Iris pigment epithelial cell (primary cell): ENCODE results near the gene EFCAB5.
"Not testable (repeated sequence)": the region's sequence is repeated elsewhere in the genome, so short reads cannot be mapped to it uniquely, and the experiment has no call there.

Source experiments
- DNase-seq: peaks from one replicate; pipeline ENCODE4 v3.0.0-alpha.2; 2011; ENCODE audit warnings: low read depth

The EFCAB5 gene

DNA sequence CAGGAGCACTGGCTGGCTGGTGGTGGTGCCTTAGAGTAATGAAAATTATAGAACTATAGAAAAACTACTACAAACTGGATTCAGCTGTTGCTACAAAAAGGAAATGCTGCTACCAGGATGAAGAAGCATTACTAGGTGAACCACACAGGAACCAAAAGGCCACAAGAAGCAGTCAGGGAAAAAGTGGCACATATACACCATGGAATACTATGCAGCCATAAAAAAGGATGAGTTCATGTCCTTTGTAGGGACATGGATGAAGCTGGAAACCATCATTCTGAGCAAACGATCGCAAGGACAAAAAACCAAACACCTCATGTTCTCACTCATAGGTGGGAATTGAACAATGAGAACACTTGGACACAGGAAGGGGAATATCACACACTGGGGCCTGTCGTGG is 5.5 kb upstream of the EFCAB5 start:
- not testable (repeated sequence) for DNase-seq

DNA sequence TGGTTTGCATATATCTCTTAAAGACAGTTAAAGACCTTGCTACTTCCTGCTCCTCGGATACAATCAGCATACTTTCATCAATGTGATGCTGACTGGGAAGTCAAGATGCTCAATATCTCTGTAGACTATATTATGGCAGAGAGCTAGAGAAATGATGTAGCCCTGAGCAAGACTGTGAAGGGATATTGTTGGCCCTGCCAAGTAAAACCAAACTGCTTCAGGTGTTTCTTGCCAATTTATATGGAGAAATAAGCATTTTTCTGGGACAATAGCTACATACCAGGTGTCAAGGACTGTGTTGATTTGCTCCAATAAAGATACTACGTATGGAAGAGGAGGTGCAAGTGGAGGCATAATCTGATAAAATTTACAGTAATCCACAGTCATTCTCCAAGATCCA is 4.7 kb upstream of the EFCAB5 start:
- no peak for DNase-seq

DNA sequence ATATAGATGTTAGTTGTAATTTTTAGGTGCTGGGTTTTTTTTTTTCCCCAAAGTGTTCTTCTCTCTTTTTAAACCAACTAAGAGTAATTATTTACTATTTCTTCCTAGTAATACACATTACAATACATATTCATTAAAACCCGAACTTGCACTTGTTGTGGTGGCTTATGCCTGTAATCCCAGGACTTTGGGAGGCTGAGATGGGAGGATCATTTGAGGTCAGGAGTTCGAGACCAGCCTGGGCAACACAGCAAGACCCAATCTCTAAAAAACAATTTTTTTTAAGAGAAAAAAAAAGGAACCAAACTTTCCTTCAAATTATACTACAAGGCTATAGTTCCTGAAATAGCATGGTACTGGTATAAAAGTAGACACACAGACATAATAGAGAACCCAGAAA is 3.8 kb downstream of the EFCAB5 start:
- no peak for DNase-seq

DNA sequence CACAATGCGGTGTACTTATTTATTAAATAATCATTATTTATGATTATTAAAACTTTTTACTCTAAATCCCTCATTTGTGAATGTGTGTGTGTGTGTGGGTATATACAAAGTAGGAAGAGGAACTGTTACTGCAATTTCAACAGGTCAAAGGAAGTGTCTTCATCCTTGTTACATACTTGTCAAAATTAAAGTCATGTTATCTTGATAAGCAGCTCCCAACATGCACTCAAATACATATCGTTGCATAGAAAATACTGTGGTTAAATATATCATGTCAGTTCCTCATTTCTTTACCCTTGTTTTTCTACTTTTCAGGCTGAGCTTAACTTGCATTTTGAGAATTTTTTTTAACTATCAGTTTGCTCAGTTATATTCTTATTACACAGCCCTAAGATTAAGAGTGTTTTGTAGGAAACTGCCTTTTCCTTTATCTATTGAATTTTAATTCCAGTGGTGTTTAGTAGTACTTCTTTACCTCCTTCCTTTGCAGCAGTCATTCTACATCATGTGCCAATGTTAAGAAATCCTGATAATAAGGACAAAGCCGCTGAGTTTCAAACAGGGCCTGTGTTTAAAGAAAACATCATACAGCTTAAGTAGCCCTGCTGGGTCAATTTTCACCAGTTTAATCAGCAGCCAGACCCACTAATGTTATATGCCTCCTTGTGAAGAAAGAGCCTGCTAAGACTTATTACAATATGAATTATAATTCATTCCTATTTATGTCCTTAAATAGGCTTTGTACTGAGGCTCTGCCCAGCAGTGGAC is 7.2 kb downstream of the EFCAB5 start:
- DNase-seq: no peak

DNA sequence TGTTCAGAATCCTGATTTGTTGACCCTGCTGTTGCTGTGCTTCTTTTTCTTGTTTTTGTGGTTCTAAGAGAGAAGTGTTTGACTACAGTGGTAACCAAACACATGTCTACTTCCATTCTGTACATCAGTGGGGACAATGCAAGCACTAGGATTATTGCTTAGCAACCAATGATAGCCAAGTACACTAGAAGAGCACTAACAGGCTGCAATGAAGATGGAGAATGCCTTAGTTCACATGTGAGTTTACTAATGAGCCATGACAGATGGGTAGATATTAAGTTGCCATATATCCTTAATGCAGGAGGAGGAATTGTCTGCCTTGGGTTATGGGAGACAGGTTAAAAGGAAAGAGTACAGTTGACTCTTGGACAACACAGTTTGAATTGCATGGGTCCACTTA is 8.3 kb downstream of the EFCAB5 start:
- no peak for DNase-seq

DNA sequence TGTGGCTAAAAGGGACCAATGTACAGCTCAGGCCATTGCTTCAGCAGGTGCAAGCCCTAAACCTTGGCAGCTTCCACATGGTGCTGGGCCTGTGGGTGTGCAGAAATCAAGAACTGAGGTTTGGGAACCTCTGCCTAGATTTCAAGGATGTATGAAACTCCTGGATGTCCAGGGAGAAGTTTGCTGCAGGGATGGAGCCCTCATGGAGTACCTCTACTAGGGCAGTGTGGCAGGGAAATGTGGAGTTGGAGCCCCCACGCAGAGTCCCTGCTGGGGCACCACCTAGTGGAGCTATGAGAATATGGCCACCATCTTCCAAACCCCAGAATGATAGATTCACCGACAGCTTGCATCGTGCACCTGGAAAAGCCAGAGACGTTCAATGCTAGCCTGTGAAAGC is 13.0 kb downstream of the EFCAB5 start:
- no peak for DNase-seq

DNA sequence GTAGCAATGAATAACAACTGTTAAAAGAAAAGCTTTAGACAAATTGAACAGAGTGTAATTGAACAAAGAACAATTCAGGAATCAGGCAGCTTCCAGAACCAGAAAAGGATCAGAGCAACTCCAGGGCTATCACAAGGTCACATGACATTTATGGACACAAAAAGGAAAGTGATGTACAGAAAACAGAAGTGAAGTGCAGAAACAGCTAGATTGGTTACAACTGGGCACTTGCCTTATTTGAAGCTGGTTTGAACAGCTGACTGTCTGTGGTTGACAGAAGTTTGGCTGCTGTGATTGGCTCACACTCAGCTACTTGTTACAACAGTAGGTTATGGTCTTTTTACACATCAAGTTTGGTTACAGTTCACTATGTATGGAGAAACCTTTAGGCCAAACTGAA is 14.8 kb downstream of the EFCAB5 start:
- DNase-seq: no peak

DNA sequence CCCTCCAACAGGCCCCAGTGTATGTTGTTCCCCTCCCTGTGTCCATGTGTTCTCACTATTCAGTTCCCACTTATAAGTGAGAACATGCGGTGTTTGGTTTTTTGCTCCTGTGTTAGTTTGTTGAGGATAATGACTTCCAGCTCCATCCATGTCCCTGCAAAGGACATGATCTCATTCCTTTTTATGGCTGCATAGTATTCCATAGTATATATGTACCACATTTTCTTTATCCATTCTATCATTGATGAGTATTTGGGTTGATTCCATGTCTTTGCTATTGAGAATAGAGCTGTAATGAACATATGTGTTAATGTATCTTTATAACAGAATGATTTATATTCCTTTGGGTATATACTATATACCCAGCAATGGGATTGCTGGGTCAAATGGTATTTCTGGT is 16.1 kb downstream of the EFCAB5 start:
- DNase-seq: not testable (repeated sequence)

DNA sequence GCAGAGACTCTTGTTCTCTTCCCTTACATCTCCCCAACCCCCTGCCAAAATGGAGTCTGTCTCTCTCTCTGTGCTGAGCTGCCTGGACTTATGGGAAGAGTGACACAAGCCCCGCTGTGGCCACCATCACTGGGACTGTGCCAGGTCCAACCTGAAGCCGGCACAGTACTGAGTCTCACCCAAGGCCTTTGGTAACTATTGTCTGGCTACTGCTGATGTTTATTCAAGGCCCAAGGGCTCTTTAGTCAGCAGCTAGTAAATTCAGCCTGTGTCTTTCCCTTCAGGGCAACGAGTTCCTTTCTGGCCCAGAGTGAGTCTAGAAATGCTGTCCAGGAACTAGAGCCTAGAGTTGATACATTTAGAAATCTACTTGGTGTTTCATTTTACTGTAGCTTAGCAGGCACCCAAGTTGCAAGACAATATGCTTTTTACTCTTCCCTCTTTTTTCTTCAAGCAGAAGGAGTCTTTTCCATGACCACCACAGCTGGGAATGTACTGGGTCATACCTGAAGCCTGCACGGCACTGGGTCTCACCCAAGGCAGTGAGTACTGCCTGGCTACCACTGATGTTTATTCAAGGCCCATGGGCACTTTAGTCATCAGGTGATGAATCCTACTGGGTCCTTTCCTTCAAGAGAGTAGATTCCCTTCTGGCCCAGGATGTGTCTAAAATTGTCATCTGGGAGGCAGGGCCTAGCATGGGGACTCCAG is 17.7 kb downstream of the EFCAB5 start:
- peak; percentile 17 for DNase-seq

DNA sequence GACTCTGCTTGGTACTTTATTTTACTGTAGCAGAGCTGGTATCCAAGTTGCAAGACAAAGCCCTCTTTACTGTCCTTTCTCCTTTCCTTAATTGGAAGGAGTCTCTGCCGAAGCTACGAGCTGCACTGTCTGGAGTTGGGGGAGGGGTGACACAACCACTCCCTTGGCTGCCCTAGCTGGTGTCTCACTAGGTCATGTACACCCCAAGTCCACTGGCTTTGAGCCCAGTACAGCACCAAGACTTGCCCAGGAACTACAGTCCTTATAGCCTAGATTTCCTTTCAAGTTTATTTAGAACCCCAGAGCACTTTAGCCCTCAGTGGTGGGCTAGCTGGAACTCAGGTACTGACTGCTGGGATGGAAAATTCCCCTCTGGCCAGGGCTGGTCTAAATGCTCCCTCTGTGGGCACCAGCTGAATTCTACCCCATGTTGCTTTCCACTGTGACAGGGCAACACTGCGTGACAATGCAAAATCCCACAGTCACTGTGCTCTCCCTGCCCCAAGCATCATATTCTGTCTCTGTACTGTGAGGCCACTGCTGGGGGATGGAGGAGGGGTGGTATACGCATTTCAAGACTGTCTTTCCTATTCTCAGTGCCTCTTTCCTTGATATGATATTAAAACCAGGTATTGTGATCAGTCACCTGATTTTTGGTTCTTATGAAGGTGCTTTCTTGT is 18.4 kb downstream of the EFCAB5 start:
- no peak for DNase-seq

DNA sequence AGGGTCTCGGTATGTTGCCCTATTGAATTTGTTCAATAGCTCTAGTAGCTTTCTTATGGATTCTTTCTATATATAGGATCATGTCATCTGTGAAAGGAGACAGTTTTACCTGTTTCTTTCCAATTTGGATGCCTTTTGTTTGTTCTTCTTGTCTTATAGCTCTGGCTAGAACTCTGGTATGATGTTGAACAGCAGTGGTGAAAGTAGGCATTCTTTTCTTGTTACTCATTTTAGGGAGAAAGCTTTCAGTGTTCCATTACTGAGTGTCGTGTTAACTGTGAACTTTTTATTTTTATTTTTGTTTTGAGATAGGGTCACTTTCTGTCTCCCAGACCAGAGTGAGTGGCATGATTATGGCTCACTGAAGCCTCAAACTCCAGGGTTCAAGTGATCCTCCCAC is 21.2 kb downstream of the EFCAB5 start:
- no peak for DNase-seq

DNA sequence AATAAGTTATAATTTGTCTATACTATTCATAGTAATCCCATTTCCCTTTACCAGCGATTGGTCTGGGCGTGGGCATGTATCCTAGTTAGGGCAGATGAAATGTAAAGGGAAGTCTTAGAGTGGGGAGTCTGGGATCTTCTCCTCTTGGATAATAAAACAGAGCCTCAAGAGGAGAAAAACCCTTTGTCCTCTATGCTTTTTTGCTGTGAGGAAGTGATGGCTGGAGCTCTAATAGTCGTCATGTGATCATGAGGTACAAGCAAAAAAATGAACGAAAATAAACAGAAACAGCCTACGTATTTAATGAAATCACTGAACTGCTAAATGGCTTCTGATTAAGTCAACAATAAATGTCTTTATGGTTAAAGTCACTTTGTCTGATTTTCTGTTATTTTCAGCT is 26.8 kb downstream of the EFCAB5 start:
- no peak for DNase-seq

DNA sequence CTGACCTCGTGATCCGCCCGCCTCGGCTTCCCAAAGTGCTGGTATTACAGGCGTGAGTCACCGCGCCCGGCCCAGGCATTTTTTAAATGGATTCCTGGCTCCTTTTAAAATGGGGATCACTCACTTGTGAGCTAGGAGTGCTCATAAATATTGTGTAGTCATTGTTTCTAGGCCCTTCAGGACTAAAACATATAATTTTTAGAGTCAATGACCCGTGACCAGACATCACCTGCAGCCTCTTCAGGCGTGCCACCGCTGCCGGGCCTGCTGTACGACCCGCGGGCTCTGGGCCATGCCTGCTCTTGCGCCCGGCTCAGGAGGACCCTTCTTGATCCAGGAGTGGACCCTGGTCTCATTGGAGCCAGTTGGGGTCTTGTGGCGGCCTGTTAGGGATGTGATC is 30.8 kb downstream of the EFCAB5 start:
- DNase-seq: no peak

DNA sequence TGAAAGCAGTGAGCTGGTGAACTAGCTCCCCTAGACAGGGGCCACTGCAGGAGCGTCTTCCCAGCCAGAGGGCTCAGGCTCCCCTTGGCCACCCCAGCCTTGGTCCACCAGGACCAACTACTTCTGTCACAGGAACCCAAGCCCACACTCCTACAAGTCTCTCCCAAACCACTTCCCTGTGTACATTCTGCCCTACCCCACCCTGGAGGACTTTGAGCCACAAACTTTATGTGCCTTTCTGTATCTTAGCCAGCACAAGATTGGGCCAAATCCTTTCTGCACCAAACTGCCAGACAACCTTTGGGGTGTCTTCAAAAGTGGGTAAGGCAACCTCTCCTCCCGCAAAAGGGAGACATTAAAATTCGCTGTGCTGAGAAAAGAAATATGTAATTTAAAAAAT is 31.6 kb downstream of the EFCAB5 start:
- DNase-seq: no peak

DNA sequence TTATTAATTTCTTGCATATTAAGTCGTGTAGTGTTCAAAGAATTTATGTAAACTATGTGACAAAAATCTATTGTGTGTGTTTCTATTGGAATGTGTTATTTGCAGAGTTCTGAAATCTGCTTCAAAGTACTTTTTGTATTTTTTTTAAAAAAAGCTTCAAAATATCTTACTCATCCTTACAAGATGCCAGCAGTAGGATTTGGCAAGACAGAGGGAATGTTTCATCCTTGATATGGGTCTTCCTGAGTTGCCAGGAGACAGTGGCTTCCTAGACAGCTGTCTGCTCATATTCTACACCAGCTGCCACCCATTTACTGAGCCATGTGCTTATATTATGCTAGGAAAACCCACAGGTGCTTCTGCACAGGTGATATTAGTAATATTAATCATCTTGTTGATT is 36.4 kb downstream of the EFCAB5 start:
- DNase-seq: peak; percentile 68

DNA sequence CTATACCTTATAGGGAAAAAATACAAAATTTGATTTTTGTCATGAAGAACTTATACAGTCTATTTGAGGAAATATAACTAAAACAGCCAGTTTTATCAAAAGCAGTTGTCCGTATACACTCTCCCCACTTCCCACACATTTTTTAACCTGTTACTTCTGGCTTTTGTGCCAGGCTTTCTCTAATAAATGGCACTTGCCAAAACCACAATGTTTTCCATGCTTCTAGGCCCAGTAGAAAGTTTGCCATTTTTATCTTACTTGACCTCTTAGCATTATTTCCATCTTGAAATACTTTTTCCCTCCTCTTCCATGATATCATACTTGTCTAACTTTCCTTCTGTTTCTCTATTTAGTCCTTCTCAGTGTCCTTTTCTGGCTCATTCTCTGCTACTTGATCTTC is 38.8 kb downstream of the EFCAB5 start:
- no peak for DNase-seq

DNA sequence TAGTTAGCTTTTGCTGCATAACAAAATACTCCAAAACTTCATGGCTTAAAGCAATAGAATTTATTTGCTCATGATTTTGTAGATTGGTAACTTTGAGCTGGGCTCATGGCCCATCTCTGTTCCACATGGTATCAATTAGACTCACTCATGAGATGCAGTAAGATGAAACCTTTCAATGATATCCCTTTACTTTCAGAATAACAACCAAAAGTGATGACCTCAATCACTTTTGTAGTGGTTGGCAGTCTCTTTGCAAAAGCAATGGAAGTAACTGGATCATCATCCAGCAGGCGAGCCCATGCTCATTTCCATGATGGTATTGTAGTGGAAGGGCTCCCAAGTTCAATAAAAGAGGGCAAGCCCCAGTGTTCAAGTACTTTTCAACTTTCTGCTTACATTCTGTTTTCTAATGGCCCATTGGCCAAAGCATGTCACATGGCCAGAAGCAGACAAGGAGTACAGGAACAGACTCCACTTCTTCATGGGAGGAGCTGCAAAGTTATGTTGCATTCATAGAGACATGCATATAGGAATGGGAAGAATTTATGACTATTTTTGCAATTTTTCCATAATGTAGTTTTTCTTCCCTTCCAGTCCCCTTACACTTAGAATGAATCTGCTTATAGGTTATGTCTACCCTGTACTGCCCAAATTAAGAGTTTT is 41.7 kb downstream of the EFCAB5 start:
- no peak for DNase-seq

DNA sequence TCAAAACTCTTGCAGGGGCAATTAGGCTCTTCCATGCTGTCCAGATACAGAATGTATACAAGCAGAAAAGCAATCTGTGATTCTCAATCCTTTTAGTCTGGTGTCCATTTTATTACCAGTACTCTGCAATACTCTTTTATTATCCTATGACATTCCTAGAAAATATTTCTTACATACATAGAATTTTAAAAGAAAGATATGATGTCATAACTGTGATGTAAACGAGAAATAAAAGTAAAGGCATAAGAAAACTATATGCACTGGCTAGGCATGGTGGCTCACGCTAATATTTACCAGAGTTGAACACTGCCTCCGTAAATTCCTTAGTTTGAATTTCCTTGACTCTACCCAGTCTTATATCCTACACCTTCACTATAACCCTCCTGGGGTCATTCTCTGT is 55.0 kb downstream of the EFCAB5 start:
- no peak for DNase-seq

DNA sequence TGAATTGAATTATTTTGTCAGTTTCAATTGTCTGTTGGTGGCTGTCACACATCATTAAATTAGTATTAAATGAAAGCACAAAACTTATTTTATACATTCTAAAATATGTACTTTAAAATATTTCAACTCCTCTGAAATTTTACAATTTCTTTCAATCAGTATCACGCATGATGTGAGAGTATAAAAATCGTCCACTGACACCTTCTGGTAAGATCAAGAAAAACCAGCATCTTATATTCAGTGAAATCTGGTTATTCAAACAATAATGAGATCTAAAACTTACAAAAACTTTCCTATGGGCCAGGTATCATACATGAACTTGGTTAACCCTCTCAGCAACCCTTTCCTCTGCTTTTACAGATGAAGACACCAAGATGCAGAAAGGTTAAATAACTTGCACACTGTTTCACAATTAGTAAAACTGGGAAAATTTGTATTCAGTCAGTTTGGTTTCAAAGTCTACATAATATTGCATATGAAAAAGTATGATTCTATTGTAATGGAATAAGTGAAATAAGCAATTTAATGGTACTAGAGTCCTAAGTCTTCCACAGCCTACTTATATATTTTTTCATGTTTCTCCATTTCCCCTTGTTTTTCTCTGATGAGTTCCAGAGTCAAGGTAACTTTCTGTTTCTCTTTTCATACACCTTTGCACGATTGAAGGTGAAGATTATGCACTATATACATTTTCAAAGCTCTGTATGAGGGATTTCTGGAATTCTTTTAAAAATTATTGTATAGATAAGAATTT is 58.7 kb downstream of the EFCAB5 start:
- no peak for DNase-seq

DNA sequence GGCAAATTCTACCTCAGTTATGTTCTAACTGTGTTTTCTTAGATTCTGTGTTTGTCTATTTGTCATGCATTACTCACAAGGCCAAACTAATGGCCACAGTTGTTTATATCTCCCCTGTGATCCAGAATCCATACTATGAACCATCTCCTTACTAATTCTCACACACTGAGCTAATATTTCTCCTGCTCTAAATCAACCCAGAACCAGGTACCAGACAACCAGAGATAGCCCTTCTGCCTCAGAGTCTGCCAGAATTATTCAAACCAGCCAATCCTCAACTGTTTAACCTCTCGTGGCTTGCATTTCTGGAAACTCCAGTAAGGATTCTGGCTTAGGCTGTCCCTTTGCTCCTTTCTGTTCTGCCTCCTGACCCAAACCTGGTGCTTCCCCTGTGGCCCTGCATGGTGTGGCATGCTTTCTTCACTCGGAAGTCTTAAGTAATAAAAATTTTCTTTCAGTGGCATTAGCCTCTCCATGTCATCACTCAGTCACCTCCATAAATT is 59.4 kb downstream of the EFCAB5 start:
- DNase-seq: peak; percentile 41

DNA sequence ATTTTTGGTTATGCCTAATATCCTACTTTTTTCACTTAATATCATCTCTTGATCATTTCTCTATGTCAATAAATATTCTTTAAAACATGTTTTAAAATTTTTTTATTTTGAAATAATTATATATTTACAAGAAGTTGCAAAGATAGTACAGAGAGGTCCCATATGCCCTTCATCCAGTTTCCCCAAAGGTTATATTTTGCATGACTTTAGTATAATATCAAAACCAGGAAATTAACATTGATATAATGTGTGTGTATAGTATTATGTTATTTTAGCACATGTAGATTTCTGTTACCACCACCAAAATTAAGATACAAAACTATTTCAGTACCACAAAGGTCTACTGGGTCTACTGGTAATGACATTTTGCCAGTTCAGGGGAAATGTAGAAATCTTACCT is 60.7 kb downstream of the EFCAB5 start:
- no peak for DNase-seq
